GM21528 (cell line): ENCODE data around the gene TSPAN3.

Experiments
- ATAC-seq: cut with Tn5 transposase; IDR thresholded peaks from one replicate; pipeline ENCODE4 v1.9.1; 2021; ENCODE audit warnings: mild to moderate bottlenecking, moderate library complexity; ENCODE audit not compliant: unreplicated experiment, low FRiP score

Gene TSPAN3

DNA sequence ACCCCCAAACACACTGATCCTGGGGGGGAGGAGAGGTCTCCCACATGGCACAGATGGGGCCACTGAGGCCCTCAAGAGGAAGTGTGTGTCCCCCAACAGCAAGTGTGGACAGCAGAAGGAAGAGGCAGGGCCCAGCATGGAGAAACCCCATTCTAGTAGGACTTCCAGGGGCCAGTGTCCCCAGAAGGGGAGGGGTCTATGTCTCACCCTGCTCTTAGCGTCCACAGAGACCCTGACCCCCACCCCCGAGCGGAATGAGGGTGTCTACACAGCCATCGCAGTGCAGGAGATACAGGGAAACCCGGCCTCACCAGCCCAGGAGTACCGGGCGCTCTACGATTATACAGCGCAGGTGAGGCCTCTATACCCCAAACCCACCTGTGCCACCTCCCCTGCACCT lies 35.3 kb downstream of the TSPAN3 start:
- ATAC-seq: no peak

DNA sequence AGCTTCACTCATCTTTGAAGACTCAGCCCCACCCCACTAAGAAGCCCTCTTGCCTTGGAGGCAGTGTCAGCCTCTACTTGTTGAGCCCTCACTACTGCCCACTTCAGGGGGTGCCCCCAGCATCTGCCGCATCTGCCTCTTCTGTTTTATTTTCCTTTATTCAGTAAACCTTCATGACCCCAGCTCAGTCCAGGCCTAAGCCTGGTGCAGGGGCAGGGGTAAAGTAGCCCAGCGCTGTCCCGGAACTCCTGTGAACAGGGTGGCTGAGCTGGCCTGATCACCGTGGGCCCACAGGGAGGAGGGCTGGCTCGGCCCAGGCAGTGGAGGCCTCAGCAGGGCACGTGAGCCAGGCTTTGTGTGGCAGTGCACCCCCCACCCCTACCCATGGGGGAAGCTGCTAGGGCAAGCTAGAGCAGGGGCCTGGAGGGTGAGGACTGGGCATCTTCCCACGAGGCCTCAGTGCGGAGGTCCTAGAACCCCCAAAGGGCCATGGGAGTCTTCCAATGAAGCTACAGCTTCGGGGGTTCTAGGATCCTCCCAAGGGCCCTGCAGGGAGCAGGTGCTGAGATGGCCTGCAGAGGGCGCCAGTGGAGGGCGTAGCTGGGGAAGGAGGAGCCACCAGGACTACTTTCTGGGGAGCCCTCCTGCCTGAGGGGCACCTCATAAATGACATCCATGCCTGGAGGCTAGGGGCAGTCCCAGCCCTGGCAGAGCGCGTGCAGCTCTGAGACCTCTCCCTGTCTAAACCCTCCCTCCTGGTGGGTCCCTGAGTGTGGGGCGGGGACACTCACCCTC lies 36.0 kb downstream of the TSPAN3 start:
- no peak for ATAC-seq

DNA sequence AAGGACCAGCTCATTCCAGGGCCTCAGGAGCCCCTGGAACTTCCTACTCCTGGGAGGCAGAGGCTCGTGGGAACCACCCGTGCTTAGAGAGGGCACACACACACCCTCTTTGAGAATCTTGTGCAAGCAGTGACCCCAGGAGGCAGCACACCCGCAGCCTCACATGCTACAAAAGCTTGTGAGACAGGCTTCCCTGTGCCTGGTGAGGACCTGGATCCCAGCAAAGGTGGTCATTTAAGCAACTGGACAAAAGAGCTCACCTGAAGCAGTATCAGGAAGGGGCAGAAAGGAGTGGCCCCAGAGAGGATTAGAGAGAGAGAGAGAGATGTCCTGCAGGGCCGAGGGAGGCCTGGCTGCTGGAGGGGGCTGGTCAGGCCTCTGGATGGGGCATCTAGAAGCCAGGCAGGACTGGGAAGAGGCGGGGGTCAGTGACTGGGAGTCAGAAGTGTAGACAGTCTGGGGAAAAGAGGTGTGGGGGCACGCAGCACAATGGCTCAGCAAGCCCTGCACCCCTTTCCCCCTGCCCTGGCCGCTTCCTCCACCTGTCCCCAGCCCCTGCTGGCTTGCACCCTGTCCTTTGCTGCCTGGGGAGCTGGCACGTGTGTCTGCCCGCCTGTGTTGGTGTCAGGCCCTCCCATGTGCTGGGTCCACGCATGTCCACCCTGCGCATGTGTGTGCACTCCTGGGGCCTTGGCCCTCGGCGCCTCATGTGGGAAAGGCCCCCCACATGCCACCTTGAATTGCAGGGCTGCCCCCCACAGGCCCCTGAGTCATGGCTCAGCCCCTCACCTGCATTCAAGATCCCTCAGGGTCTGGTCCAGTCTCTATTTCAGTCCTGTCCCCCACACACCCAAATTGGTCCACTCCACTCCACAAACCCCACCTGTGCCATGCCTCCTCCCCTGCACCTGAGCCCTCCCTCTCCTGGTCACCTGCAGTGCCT lies 36.9 kb downstream of the TSPAN3 start:
- ATAC-seq: no peak

DNA sequence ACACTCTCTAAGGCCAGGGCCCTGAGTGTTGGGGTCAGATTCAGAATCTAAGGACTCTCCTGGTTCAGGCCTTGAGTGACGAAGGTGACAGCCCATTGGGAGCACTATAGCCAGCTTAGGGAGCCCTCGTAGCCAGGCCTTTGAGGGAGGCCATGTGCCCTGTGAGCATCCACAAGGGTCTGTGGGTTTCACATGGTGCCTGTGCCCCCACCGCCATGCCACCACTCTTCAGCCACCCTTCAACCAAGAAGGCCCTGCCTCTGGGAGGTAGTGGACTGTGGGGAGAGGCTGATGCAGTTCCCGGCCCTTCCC lies 37.5 kb downstream of the TSPAN3 start:
- no peak for ATAC-seq

DNA sequence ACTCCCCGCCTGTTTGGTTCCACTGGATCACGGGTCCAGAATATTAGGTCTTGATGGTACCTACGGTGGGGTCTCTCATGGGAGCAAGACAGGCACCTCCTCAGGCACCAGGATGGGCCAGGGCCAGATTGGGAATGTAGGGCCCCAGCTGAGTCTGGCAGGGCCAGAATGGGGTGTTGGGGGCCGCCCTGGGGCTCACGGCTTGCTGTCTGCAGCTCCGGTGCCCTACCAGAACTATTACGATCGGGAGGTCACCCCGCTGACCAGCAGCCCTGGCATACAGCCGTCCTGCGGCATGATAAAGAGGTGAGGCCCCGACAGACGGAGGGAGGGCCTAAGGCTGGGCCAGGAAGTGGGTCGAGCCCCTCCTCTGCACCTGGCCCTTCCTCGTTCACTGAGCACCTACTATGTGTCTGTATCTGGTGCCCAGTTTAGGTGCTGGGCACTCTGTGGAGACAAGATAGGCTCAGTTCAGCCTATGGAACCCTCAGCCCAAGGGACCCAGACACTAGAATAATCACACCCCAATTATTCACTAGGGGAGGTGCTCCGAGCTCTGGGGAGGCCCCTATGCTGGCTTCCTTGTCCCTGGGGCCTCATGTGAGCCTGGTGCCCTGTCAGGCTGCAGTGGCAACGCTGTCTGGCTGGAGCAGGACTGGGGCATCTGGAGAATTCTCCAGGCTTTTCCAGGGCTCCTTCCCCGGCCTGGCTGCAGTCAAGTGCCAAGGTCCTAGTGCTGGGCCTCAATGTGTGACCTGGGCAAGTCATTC lies 38.1 kb downstream of the TSPAN3 start:
- ATAC-seq: no peak

DNA sequence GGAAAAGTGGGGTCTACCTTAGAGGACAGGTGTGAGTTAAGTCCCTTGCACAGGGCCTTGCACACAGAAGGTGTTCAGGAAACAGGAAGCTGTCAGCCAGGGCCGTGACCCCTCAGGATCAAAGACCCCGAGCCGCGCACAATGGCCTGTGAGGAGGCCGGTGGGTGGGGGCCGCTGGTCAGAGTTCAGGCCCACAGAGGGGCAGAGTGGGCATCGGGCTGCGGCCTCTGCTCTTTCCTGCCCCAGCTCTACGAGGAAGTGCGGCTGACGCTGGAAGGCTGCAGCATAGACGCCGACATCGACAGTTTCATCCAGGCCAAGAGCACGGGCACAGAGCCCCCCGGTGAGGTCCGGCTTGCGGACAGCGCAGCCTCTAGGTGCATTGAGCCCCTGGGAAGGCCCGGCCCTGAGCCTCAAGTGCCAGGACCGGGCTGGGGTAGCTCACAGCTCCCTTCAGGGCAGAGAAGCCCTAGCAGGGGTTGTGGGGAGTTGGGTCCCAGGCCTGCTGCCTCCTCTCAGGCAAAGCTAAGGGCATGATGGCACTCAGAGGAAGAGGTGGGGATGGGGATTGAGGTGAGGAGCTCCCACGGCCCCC lies 38.8 kb downstream of the TSPAN3 start:
- no peak for ATAC-seq

DNA sequence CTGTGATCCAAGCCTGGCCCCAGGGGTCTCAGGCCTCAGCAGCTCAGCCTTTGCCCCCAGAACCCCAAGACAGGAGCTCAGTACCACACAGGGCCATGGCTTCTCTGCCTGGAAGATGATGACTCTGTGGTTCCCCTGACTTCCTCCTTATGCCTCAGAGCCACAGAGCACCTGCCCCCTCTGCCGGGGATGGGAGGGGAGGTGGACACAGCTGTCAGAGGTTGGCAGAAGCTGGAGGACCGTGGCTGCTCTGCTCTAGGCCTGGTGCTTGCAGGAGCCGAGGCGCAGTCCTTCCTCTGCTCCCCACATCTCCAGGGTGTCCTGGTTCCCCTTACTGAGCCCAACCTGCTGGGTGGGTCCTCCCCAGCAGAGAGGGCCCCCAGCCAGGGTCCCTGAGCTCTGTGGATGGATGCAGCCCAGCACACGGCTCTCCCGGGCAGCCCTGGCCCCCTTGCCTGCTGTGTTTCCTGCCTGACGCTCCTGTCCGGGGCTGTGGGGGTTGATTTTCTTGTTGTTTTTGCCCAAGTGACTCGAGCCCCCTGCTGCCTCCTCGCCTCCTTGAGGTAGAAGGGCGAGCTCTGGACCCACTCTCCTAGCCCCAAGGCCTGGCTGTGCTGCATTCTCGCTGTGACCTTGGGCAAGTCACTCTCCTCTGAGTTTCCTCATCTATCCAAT lies 39.4 kb downstream of the TSPAN3 start:
- ATAC-seq: no peak

DNA sequence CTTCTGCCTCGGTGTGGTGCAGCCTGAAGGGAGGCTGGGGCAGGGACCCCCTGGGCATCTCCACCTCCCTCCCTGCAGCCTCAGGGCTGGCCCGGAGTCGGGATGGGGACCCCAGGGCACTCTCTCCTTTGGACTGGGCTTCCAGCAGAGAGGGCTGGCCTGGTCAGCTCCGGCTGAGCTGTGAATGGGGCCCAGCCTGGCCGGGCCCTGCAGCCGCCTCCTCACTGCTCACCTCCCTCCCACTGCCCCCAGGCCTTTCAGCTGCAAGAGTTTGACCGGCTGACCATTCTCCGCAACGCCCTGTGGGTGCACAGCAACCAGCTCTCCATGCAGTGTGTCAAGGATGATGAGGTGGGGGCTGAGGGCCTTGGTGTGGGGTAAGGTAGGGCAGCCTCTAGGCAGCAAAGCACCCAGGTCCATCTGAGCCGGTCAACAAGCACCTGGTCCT lies 40.0 kb downstream of the TSPAN3 start:
- ATAC-seq: no peak

DNA sequence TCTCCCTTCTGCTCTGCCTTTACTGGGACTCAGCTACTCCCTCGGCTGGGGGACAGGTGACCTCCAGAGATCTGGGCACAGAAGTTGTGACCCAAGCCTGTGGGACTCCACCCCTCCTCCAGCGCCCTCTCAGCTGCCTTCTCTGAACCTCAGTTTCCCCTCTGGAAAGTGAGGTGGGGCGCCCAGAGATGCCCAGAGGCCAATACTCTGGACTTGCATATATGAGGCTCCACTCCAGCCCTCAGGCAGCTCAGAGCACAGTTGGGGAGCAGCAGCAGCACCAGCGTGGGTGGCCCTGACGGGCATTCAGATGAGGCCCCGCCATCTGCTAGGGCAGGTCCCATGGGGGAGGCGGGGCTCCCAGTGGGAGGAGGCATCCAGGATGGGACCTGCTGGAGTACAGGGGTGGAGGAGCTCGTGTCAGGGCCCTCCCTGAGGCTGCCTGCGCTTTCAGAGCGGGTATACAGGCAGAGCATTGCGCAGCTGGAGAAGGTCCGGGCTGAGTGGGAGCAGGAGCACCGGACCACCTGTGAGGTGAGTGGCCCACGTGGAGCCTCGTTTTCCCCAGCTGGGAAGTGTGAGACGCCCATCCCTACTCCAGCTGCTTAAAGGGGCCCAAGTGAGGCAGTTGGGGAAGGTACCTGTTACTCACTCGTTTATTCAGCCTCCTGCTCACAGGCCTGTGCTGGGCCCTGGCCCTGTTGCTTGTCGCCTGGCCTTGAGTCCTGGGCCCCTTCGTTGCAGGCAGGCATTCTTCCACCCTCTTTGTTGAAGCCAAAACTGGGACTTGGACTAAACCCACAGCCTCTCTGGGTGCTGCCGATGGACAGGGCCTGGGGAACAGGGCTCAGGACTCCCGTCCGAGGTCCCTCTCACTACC lies 40.6 kb downstream of the TSPAN3 start:
- no peak for ATAC-seq

DNA sequence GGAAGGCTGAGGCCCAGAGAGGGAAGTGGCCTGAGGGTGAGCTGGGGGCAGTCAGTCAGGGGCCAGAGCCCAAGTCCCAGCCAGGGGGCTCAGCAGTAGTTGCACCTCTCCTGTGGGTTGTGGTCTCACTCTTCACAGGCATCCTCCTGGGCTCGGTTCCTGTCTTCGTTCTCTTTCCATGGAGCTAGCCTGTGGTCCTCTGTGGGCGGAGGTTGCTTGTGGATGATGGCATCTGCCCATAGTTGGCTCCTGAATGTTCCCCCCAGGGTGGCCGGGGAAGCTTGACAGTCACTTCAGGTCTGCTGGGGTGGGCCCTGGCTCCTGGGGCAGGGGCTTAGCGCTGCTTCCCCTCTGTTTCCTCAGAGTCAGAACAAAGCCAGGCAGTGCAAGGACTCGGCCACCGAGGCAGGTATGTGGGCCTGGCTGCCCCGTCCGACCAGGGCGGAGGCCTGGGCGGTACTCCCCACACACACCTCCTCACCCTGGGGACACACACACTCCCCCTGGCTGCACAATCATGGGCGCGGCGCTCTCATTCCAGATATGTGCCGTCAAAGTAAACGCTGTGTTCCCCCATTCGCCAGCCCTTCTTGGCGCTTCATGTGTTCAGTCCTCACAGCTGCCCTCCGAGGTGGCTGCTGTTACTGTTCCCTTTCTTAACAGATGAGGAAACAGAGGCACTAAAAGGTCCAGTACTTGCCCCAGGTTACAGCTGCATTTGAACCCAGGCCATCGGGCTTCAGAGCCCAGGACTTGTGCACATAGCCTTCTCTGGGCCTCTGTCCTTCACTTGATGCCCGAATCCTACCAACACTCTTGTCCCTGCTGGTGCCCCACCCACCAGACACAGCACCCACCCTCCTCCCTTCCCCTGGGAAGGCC lies 41.5 kb downstream of the TSPAN3 start:
- ATAC-seq: no peak

DNA sequence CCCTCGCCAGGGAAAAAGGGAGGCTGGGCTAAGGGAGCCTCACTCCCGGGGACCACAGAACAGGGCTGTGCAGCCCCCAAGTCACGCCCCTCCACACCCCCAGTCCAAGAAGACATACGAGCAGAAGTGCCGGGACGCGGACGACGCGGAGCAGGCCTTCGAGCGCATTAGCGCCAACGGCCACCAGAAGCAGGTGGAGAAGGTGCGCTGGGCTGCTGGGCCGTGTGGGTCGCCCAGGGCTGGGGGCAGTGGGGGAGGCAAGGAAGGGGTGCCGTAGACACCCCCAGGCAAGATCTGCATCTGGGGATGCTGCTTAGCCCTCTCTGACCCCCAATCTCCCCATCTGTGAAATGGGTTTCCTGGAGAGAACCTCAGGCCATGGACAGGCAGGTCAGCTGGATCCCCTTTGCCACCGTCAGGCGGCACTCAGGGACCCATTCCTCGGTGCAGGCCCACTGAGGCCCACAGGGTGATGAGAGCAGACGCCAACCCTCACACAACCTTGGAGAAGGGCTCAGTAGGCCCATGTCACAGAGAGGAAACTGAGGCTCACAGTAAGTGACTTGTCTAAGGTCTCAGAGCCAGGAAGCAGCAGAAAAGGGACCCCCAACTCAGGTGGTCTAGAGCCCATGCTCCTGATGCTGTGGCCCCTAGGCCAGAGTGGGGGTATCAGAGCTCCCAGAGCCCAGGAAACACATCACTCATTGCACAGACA lies 42.3 kb downstream of the TSPAN3 start:
- no peak for ATAC-seq

DNA sequence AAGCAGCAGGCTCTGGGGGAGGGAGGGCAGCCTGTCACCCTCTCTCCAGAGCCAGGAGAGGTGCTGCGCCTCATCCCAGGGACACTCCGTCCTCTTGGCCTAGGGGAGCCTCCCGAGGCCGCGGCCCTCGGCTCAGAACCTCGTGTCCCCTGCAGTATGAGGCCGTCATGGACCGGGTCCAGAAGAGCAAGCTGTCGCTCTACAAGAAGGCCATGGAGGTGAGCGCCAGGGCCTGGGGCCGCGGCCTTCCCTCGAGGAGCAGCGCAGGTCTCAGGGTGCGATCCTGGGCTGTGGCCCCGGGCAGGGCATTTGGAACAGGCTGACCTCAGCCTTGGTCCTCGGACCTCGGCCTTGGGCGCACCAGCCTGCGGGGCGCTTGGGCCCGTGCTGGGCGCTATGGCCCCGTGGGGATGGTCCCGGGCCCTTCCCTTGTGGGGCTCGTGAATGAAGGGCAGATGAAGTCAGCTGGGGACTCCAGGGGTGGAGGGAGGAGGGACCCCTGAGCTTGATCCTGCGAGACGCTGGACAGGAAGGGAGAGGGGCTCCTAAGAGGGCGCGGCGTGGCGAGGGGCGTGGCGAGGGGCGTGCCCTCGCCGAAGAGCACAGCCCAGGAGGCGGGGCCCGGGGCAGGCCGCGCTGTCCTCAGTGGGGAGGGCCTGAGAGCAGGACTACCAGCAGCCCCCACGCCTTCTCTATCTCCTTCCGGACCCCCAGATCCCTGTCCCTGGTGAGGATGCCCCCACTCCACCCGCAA lies 43.0 kb downstream of the TSPAN3 start:
- ATAC-seq: no peak

DNA sequence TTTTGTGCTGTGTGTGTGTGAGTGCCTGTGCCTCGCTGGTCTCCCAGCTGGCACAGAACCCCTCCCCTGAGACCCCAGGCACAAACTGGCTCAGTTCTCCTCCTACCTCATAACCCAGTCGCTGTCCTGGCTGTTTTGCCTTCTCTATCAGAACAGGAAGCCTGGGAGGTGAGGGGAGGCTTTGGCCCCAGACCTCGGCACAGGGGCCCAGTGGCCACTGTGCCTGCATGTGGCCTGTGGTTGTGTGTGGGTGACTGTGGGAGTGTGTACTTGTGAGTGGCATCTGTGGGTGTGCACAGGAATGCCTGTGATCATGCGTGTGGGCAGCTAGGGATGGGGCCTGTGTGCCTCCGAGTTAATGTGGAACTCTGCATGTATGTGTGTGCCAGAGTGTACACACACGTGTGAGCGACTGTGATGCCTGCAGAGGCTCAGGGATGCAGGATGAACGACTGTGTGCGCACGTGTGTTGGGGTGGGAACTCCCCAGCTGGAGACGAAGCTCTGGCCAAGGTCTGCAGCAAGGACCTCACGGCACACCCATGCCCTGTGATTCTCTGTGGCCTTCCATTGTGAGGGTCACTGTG lies 43.7 kb downstream of the TSPAN3 start:
- ATAC-seq: no peak

DNA sequence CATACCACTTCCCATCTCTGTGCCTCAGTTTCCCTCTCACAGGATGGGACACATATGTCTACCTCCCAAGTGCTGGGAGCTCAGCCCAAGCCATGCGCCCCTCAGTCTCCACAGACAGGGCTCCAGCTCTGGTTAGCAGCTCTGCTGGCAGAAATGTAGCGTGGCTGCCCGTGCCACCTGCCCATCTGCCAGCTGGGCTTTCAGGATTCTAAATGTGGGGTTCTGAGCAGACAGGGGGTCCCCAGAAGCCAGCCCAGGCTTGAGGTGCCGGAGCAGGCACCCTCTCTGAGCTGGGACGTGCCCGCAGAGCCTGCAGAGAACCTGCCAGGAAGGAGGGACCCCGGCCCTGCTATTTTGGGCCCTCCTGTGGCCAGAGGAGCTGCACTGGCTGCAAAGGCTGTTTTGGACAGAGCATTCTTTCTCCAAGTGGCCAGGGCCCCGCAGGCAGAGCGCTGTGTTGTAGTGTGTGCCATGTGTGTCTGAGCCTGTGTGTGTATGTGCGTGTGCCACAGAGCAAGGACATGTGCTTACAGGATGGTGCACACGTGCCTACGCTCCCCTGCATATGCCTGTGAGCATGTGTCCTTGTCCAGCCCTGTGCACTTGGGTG lies 44.3 kb downstream of the TSPAN3 start:
- no peak for ATAC-seq

DNA sequence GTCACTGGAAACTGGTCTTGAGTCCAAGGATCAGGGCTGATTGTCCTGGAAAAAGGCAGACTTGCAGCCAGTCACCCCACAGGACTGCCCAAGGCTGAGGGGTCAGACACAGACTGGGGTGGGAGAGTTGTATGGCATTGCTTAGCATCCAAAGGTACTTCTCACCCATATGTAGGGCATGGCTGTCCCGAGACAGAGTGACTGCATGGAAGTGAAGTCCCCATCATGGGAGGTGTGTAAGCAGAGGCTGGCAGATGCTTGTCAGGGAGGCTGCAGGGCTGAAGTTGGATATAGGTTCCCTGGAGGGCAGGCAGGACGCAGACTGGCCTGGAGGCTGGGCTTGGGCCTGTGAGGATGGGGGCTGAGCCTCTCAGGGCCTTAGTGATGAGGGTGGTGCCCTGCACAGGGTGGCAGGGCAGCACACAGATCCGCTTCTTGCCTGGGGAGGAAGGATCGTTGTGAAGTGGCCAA lies 44.9 kb downstream of the TSPAN3 start:
- ATAC-seq: no peak
